Effector CD4-positive, alpha-beta T cell (primary cell): Measurements from ENCODE around the gene ACBD4.

ENCODE experiments used
- DNase-seq: peaks from one replicate; pipeline ENCODE4 v3.0.0-alpha.2; 2020

ACBD4 gene

GRCh38 chr17:45160447-45161287, 25.2 kb downstream of the ACBD4 start:
- DNase-seq, result peak; percentile 50

GRCh38 chr17:45161288-45162024, 26.0 kb downstream of the ACBD4 start, which contains the start of gene HEXIM2:
Gene HEXIM2 (plus strand): TSS chr17:45161875. CDS start chr17:45162794, 919 bp downstream.
- DNase-seq, result peak; percentile 94

DNA sequence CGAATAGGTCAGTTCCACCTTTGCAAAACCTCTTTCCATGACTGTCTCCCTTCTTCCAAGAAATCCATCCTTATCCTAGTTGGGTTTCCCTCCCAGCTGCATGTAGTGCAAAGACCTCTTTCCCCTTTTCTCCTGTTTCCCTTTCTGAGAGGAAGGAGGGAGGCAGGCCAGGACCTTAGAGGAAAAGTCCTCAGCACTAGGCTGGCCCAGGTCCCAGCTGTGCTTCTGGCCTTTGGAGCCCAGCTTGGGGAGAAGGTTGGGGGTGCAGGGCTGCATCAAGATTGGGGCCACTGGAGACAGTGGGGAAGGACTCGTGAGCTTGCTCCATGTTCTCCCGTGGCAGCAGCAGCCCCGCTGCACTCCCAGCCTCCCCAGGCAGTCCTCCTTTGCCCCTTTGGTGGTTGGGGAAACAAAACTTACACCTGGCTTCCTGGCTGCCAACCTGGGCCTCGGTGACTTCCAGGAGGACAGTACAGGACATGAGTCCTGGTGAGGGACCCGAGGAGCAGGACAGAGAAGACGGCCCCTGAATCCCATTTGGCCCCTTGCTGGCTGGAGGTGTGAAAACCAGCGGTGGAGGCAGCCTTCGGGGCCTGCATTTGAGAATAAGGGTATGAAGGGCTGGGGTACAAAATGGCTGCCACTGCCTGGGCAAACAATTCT, 26.7 kb downstream of the ACBD4 start:
- DNase-seq, result no peak

GRCh38 chr17:45164734-45165269, 29.3 kb downstream of the ACBD4 start:
- DNase-seq, result no peak

- DNase-seq, result no peak
Measured at GRCh38 chr17:45168991-45169752, 33.7 kb downstream of the ACBD4 start.

DNA sequence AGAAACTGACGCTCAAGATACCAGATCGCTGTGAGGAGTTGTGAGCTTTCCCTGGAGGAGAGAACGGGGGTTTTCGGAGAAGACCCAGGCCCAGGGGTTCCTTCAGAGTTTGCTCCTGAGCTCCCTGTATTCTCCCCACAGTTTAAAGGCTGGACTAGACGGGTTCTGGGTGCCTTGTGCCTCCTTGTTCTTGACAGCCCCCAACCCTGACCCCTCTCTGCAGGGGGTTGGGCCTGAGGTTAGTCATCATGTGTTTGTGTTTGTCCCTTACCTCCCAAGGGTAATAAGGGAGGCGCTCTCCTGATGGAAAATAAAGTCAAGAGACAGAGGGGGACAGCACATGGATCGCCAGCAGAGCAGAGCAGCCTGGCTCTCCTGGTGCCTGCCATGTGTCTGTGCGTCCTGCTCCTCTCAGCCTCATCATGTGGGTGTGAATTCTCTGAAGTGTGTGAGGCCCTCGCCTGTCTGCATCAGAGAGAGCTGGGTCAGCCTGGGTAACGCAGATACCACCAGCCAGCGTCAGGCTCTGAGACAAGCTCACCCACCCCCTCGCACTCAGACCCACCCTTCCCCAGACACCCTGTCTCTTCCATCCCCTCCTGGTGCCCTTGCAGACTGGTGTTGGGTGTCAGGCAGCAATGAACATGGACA, 34.9 kb downstream of the ACBD4 start:
- DNase-seq, result no peak

DNA sequence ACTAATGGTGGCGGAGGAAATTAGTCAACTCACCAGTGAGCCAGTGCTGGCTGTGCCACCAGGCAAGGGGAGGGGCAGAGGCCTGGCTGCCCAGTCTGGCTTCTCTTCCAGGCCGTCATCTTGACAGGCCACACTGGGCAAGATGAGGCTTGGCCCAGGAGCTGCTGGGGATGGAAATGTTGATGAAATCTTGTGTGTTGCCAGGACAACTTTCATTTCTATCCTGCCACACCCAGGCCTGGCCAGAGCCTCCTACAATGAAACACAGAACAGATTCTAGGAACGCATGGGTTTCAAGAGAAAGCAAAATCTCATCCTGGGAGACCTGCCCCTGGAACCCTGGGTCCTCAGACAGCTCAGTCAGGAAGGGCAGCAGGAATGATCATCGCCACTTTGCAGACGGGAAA, 35.4 kb downstream of the ACBD4 start:
- DNase-seq, result no peak

GRCh38 chr17:45171338-45172231, 36.1 kb downstream of the ACBD4 start:
- DNase-seq, result no peak

- no peak for DNase-seq
Measured at GRCh38 chr17:45172232-45172540, 36.7 kb downstream of the ACBD4 start.

DNA sequence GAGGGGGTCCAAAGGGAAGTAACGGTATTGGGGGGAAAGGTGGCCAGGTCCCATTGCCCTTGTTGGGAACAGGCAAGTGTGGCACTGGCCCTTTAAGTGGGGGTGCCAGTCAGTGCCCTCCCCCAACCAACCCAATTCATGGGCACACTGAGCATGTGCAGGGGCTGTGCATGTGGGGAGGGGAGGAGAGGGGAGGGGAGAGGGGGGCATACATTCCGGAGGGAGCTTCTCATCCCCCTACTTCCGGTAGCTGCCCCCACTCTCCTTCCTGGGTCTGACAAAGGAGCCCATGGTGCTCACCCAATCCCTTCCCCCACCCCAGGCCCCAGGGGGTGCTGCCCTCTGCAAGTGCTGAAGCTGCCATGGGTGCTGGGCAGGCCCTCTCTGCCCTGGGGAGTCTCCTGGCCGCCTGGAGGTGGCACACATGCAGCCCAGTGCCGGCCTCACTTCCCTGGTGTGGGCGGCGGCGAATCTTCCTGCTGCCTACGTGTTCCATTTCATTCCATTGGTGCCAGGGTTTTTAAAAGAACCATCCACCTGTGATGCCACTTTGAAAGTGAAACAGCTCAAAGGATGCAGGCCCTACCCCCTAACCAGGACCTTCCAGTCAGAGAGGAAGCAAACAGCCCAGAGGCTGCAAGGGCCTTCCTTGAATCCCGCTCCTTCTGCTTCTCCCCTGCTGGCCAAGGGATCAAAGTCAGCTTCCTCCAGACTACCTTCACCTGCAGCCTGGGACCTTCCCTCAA, 37.2 kb downstream of the ACBD4 start:
- DNase-seq, result peak; percentile 16

DNA sequence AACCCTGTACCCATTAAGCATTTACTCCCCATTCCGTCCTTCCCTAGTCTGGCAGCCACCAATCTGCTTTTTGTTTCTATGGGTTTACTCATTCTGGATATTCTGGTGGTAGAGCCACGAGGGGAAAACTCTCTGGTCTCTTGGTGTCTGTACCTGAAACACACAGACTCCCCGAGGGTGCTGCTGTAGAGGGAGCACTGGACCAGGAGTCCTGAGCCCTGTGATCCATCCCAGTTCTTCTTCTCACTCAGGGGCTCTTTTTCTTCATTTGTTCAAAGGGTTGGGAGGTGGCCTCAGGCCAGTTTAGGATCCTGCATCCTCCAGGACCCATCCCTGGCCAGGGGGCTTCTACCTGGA, 40.2 kb downstream of the ACBD4 start:
- DNase-seq, result no peak

- DNase-seq, result no peak
Measured at GRCh38 chr17:45177563-45177962, 42.1 kb downstream of the ACBD4 start.

GRCh38 chr17:45184144-45184543, 48.7 kb downstream of the ACBD4 start:
- DNase-seq, result no peak

GRCh38 chr17:45186801-45187354, 51.4 kb downstream of the ACBD4 start:
- no peak for DNase-seq

GRCh38 chr17:45189009-45189408, 53.5 kb downstream of the ACBD4 start:
- no peak for DNase-seq

- DNase-seq, result no peak
Measured at GRCh38 chr17:45190503-45191255, 55.2 kb downstream of the ACBD4 start.
